AG04450 (cell line): ENCODE data around the gene RNF208. TPM values are rescaled to one million over a fixed set of nuclear protein-coding genes. Genes with fewer than 3 reads are reported as not detected.

Experiments used
- CTCF ChIA-PET: fragments of 300-600, 350-600 bp; formaldehyde crosslinking; extraction: SDS; loops from one replicate; lab custom pipeline; 2022; ENCODE audit warnings: antibody characterized with exemption, inconsistent platforms; lab: Charles Lee
- POLR2A ChIA-PET: fragments of 350-600 bp; formaldehyde crosslinking; extraction: SDS; loops from one replicate; lab custom pipeline; 2021; ENCODE audit warnings: antibody characterized with exemption, inconsistent platforms; lab: Yijun Ruan, JAX
- DNase-seq: peaks from one replicate; pipeline ENCODE4 v3.0.0-alpha.2; 2011; ENCODE audit warnings: low read depth, low spot score
- H3K27ac ChIP-seq: one replicate; pipeline ENCODE4 v1.5.1; 2012; ENCODE audit warnings: low read depth, low read length, control low read depth
- H3K27me3 ChIP-seq: one replicate; pipeline ENCODE4 v1.6.0; 2012; ENCODE audit warnings: low read length; ENCODE audit not compliant: control insufficient read depth, insufficient read depth
- H3K4me3 ChIP-seq: 2 replicates; pipeline ENCODE4 v1.5.1; 2011; ENCODE audit warnings: mild to moderate bottlenecking, low read depth, low read length, control low read depth
- H3K9me3 ChIP-seq: 2 replicates; pipeline ENCODE4 v1.5.1; 2012; ENCODE audit warnings: low read length; ENCODE audit not compliant: control insufficient read depth, insufficient read depth
- CTCF ChIP-seq: IDR thresholded peaks from 2 replicates; pipeline ENCODE4 v1.5.1; 2011; ENCODE audit warnings: low read depth, low read length, control low read depth, inconsistent platforms
- polyA plus RNA-seq: library from polyadenylated mRNA; depleted of rRNA; stranded (reverse); fragments of >200 nt; gene quantifications from 2 replicates; pipeline ENCODE4 v1.2.3, GENCODE V29; 2011

Gene RNF208
- polyA plus RNA-seq, 1 experiment = 0.17 TPM

GRCh38 chr9:137232101-137232500 lies 10.1 kb upstream of the RNF208 start:
- Histone ChIP-seq H3K27ac (no peak overlapping the region), H3K27me3 (no peaks in the 10 kb centered on the region), H3K9me3 (no peaks in the 10 kb centered on the region; the same call in 1 of the 2 replicates), H3K4me3 (no peak overlapping the region)
- no peak for TF ChIP-seq CTCF
- POLR2A ChIA-PET = no interaction called here
- no peak for DNase-seq
- CTCF ChIA-PET = no interaction called here

DNA sequence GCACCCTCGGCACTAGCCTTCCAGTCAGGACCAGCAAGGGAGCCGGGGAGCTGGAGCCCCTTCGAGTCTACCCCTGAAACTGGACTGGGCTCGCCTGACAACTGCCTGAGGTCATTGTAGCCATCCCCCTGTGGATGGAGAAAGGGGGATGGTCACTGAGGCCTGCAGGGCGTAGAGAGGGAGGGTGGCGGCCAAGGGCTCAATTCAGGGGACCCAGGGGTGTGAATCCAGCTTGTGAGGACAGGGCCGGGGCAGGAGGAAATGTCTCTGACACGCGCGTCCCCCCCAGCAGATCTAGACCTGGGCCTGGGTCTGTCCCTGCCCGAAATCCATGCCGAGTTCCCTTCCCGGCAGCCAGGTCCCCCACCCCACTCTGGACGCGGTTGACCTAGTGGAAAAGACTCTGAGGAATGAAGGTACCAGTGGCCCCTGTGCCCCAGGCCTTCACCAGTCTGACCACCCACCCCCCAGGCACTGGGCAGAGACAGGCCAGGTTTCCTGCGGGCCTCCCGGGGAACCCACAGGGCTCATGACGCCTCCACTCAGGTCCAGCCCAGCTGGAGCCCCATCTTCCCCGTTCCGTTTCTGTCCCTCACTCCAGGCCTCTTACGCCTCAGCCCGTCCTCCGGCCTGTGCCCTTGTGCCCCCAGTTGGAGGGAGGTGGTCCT lies 9.5 kb upstream of the RNF208 start:
- no peak for TF ChIP-seq CTCF
- CTCF ChIA-PET = no interaction called here
- Histone ChIP-seq H3K9me3 (no peaks in the 10 kb centered on the region; the same call in 1 of the 2 replicates), H3K27ac (no peak overlapping the region), H3K4me3 (no peak overlapping the region), H3K27me3 (no peaks in the 10 kb centered on the region)
- POLR2A ChIA-PET = interaction anchor here (1.9 kb wide), 1 partner anchor 9 kb away, joined by 7 read pairs; the partner anchor contains the start of gene TUBB4B
- no peak for DNase-seq

GRCh38 chr9:137230705-137231371 lies 8.8 kb upstream of the RNF208 start, which contains the start of gene SLC34A3:
Gene SLC34A3 (plus strand): TSS chr9:137230901. CDS start chr9:137231703, 802 bp downstream.
- H3K27ac ChIP-seq = no peak within 1 kb of the TSS
- no peak for DNase-seq
- ChIA-PET CTCF (no interaction called here), POLR2A (interaction anchor here (1.9 kb wide), 1 partner anchor 10 kb away, joined by 7 read pairs; the partner anchor contains the start of gene TUBB4B)
- H3K27me3 ChIP-seq = no peaks in the 10 kb centered on the region
- no peaks in the 10 kb centered on the region; the same call in 1 of the 2 replicates for H3K9me3 ChIP-seq
- no peak for TF ChIP-seq CTCF
- no peak within 1 kb of the TSS for H3K4me3 ChIP-seq

DNA sequence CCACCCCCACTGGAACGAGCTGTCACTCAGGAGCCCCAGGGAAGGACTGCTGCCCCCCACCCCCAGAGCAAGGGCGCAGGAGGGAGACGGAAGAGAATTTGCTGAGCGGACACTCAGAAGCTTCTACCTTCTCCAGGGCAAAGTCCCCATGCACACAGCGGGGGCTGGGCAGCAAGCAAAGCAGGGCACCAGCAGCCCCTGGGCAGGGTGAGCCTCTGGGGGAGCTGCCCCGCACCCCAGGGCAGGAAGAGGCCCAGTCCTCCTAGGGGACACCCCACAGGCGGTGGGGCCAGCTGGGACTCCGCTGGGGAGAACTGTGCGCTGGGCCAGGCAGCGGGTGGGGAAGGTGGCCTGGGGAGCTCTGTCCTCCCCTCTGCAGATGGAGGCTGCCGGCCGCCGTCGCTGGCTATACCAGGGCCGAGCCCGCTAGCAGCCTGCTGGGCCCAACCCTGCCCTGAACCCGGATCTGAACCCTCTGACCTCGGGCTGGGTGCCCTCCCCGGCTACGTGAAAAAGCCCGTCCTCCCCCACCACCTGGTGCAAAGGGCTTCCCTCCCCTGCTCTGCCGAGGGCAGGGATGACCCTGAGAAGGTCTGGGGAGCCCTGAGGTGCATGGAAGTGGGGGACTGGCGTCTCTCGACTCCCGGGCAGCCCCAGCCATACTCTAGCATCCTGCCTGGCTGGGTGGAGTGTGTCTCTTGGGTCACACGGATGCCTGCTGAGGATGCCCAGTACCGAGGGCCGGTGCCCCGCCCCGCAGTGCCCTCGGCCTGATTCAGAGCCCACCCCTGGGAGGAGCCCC lies 8.1 kb upstream of the RNF208 start:
- ChIA-PET CTCF (no interaction called here), POLR2A (interaction anchor here (0.6 to 1.9 kb wide), 2 partner anchors 11 to 25 kb away, joined by 3 to 7 read pairs; partner anchors contain the start of gene TUBB4B)
- Histone ChIP-seq H3K27ac (no peak overlapping the region), H3K4me3 (no peak overlapping the region), H3K27me3 (no peaks in the 10 kb centered on the region), H3K9me3 (no peaks in the 10 kb centered on the region; the same call in 1 of the 2 replicates)
- TF ChIP-seq CTCF = no peak
- no peak for DNase-seq
